ENCODE measurements around the gene SENP8.

The SENP8 gene

DNA sequence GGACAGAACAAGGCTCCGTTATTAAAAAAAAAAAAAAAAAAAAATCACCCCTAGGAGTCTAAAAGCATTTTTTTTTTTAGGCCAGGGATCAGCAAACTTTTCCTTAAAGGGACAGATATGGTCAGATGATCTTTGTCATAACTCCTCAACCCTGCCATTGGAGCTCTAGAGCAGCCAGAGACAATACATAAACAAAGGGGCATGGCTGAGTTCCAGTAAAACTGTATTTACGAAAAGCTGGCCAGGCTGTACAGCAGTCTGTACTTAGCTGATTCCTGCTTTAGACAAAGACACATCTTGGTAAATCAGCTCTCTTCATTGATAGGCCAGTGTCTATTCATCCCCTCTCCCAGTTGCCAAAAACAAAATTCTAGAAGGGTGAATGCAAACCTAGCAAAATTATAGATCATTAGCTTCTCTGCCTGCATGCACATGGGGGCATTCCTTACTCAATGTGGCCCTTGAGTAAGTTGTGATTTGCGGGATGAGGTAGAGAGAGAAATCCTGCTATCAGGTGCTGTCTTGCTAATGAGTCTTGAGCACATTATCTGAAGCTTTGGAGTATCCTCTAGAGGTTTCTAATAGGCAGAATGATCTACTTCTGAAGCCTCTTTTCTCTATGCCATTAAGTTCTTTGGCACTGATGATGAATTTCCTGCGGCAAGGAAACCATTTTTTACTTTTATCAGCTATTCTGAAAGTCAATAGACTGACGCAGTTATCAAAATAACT is 35.2 kb downstream of the SENP8 start:
- peaks cover 21% of the 10 kb centered on the region for H3K4me1 ChIP-seq (ENCODE audit: insufficient read depth, poor library complexity, severe bottlenecking)
- no peaks in the 10 kb centered on the region for H3K36me3 ChIP-seq (ENCODE audit: low read depth)
- H3K9me3 ChIP-seq (ENCODE audit: severe bottlenecking), result no peaks in the 10 kb centered on the region
- TF ChIP-seq, protein P1, sequence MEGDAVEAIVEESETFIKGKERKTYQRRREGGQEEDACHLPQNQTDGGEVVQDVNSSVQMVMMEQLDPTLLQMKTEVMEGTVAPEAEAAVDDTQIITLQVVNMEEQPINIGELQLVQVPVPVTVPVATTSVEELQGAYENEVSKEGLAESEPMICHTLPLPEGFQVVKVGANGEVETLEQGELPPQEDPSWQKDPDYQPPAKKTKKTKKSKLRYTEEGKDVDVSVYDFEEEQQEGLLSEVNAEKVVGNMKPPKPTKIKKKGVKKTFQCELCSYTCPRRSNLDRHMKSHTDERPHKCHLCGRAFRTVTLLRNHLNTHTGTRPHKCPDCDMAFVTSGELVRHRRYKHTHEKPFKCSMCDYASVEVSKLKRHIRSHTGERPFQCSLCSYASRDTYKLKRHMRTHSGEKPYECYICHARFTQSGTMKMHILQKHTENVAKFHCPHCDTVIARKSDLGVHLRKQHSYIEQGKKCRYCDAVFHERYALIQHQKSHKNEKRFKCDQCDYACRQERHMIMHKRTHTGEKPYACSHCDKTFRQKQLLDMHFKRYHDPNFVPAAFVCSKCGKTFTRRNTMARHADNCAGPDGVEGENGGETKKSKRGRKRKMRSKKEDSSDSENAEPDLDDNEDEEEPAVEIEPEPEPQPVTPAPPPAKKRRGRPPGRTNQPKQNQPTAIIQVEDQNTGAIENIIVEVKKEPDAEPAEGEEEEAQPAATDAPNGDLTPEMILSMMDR (IDR thresholded peaks at IDR 0.05; ENCODE audit: poor library complexity, severe bottlenecking), result no peak
- H3K4me3 ChIP-seq (ENCODE audit: severe bottlenecking), result no peak overlapping the region
- H3K27me3 ChIP-seq (ENCODE audit: insufficient read depth, poor library complexity, severe bottlenecking), result no peaks in the 10 kb centered on the region
- DNase-seq (ENCODE audit: low spot score), result no peak
- ATAC-seq (ENCODE audit: low read depth), result no peak
- no peak overlapping the region for H3K27ac ChIP-seq (ENCODE audit: poor library complexity, severe bottlenecking)

DNA sequence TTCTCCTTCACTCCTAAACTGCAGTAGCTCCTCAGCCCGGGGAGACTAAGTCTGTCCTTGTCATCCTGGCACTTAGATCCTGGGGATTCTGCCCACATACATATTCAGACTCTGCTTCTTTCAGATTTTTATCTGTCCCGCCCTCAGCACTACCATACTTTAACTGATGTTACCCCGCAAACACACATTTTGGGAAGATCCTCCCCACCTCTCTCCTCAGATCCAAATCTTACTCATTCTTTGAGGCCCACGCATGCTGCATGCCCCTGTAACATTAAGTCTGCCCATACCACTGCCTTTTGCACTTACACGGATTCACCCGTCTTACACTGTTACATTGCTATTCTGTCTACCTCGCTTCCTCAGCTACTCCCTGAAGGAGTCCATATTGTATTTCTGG is 36.1 kb downstream of the SENP8 start:
- Histone ChIP-seq H3K27ac (ENCODE audit: poor library complexity, severe bottlenecking) (peak overlapping the region; percentile 84), H3K4me3 (ENCODE audit: severe bottlenecking) (no peak overlapping the region), H3K27me3 (ENCODE audit: insufficient read depth, poor library complexity, severe bottlenecking) (no peaks in the 10 kb centered on the region), H3K4me1 (ENCODE audit: insufficient read depth, poor library complexity, severe bottlenecking) (peaks cover 21% of the 10 kb centered on the region), H3K9me3 (ENCODE audit: severe bottlenecking) (no peaks in the 10 kb centered on the region), H3K36me3 (ENCODE audit: low read depth) (no peaks in the 10 kb centered on the region)
- TF ChIP-seq, protein P1 (IDR thresholded peaks at IDR 0.05; ENCODE audit: poor library complexity, severe bottlenecking), result no peak
- DNase-seq (ENCODE audit: low spot score) (no peak), ATAC-seq (ENCODE audit: low read depth) (no peak)

GRCh38 chr15:72155003-72155621 is 36.9 kb downstream of the SENP8 start:
- TF ChIP-seq, protein P1 (IDR thresholded peaks at IDR 0.05; ENCODE audit: poor library complexity, severe bottlenecking), result no peak
- Histone ChIP-seq H3K4me1 (ENCODE audit: insufficient read depth, poor library complexity, severe bottlenecking) (peaks cover 21% of the 10 kb centered on the region), H3K27ac (ENCODE audit: poor library complexity, severe bottlenecking) (peak overlapping the region; percentile 84), H3K36me3 (ENCODE audit: low read depth) (no peaks in the 10 kb centered on the region), H3K27me3 (ENCODE audit: insufficient read depth, poor library complexity, severe bottlenecking) (no peaks in the 10 kb centered on the region), H3K4me3 (ENCODE audit: severe bottlenecking) (peak overlapping the region; percentile 10), H3K9me3 (ENCODE audit: severe bottlenecking) (no peaks in the 10 kb centered on the region)
- DNase-seq (ENCODE audit: low spot score) (peak; percentile 98), ATAC-seq (ENCODE audit: low read depth) (peak; percentile 78)

GRCh38 chr15:72155635-72156616 is 37.7 kb downstream of the SENP8 start:
- no peaks in the 10 kb centered on the region for H3K27me3 ChIP-seq (ENCODE audit: insufficient read depth, poor library complexity, severe bottlenecking)
- H3K36me3 ChIP-seq (ENCODE audit: low read depth), result no peaks in the 10 kb centered on the region
- H3K9me3 ChIP-seq (ENCODE audit: severe bottlenecking), result no peaks in the 10 kb centered on the region
- H3K4me1 ChIP-seq (ENCODE audit: insufficient read depth, poor library complexity, severe bottlenecking), result peaks cover 21% of the 10 kb centered on the region
- peak; percentile 85 for ATAC-seq (ENCODE audit: low read depth)
- peak overlapping the region; percentile 84 for H3K27ac ChIP-seq (ENCODE audit: poor library complexity, severe bottlenecking)
- DNase-seq (ENCODE audit: low spot score), result peak; percentile 81
- TF ChIP-seq, protein P1 (IDR thresholded peaks at IDR 0.05; ENCODE audit: poor library complexity, severe bottlenecking), result peak; percentile 99
- H3K4me3 ChIP-seq (ENCODE audit: severe bottlenecking), result peak overlapping the region; percentile 10

Measured in RWPE2 (cell line).